Gastroesophageal sphincter (tissue), 4 donors: Measurements from ENCODE around the gene DUSP5. TPM values are rescaled to one million over a fixed set of nuclear protein-coding genes. Genes with fewer than 3 reads are reported as not detected.
"Not testable (repeated sequence)": the region's sequence is repeated elsewhere in the genome, so short reads cannot be mapped to it uniquely, and the experiment has no call there.

Experiments used
- ATAC-seq: fragments of 150-250 bp; one replicate; pipeline ENCODE4 v1.9.1; 2016; ENCODE audit warnings: mild to moderate bottlenecking, moderate library complexity
- H3K27ac ChIP-seq, 4 donors: fragments of 200-600 bp; sonication (generic) in 3 of 4; 1 replicate in 3 of 4; 2 replicates in 1 of 4; pipeline ENCODE4 v1.5.1; 2016 to 2019
- H3K27me3 ChIP-seq: fragments of 200-600 bp; sonication (generic); one replicate; pipeline ENCODE4 v1.5.1; 2019
- H3K36me3 ChIP-seq, 2 donors: fragments of 200-600 bp; sonication (generic); one replicate each; pipeline ENCODE4 v1.5.1; 2019; ENCODE audit warnings: control low read depth in 1 of 2
- H3K4me1 ChIP-seq, 3 donors: fragments of 200-600 bp; sonication (generic); 1 replicate in 2 of 3; 2 replicates in 1 of 3; pipeline ENCODE4 v1.5.1; 2016 to 2019; ENCODE audit warnings: control low read depth in 2 of 3
- H3K4me3 ChIP-seq, 2 donors: fragments of 200-600 bp; sonication (generic); one replicate each; pipeline ENCODE4 v1.5.1; 2019; ENCODE audit warnings: mild to moderate bottlenecking in 1 of 2, moderate library complexity in 1 of 2
- H3K9me3 ChIP-seq, 3 donors: fragments of 200-600 bp; sonication (generic); one replicate each; pipeline ENCODE4 v1.5.1; 2017 to 2019; ENCODE audit warnings: control low read depth in 2 of 3
- EP300 ChIP-seq: sonication (generic); formaldehyde crosslinking; IDR thresholded peaks from one replicate; pipeline ENCODE4 v1.6.1; 2017; ENCODE audit warnings: antibody characterized with exemption, mild to moderate bottlenecking
- POLR2A ChIP-seq, 2 donors: fragments of 450-650 bp; IDR thresholded peaks; one replicate each; pipeline ENCODE4 v1.6.1; 2017; ENCODE audit warnings: antibody characterized with exemption in 2 of 2, mild to moderate bottlenecking in 2 of 2, moderate library complexity in 1 of 2
- POLR2AphosphoS5 ChIP-seq: sonication (generic); formaldehyde crosslinking; IDR thresholded peaks from one replicate; pipeline ENCODE4 v1.6.1; 2017; ENCODE audit warnings: antibody characterized with exemption
- WGBS, 2 donors: methylation state at CpG; one replicate each; pipeline ENCODE4 v1.1.5; 2018; ENCODE audit warnings: low coverage in 1 of 2; 5-methylcytosine and 5-hydroxymethylcytosine counted together
- total RNA-seq, 4 donors: library from RNA; depleted of rRNA; stranded (reverse); fragments of >200 nt; gene quantifications; one replicate each; pipeline ENCODE4 v1.1.0, GENCODE V29; 2016
- TF ChIP-seq, protein P1 (sequence below), 4 experiments: fragments of 200-600 bp in 2 of 4; fragments of 450-650 bp in 2 of 4; sonication (generic) in 1 of 4; IDR thresholded peaks; one replicate each; pipeline ENCODE4 v1.5.1; 2017 to 2019; ENCODE audit warnings: antibody characterized with exemption in 4 of 4, mild to moderate bottlenecking in 2 of 4, moderate library complexity in 2 of 4

Gene DUSP5
- total RNA-seq, 4 donors from 2014 or later, result 2.5 to 9.8 (median 3.5) TPM

DNA sequence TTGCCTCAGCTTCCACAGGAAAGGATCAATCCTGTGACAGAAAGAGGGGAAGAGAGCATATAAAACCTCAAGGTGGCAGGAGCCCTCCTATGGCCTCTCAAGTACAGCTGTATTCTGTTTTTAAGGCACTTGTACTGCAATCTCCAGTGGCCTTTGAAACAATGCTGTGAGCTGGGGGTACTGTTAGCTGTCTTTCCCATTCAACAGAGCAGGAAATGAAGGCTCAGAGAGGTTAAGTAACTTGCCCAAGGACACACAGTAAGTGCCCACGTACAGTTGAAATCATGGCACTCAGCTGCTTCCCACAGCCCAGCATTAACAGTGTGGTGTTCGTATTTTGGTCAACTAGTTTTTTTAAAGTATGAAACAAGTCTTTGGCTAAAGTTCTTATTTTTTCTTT is 34.0 kb downstream of the DUSP5 start:
- no peak for TF ChIP-seq POLR2A (IDR thresholded peaks at IDR 0.05)
- TF ChIP-seq, protein P1, sequence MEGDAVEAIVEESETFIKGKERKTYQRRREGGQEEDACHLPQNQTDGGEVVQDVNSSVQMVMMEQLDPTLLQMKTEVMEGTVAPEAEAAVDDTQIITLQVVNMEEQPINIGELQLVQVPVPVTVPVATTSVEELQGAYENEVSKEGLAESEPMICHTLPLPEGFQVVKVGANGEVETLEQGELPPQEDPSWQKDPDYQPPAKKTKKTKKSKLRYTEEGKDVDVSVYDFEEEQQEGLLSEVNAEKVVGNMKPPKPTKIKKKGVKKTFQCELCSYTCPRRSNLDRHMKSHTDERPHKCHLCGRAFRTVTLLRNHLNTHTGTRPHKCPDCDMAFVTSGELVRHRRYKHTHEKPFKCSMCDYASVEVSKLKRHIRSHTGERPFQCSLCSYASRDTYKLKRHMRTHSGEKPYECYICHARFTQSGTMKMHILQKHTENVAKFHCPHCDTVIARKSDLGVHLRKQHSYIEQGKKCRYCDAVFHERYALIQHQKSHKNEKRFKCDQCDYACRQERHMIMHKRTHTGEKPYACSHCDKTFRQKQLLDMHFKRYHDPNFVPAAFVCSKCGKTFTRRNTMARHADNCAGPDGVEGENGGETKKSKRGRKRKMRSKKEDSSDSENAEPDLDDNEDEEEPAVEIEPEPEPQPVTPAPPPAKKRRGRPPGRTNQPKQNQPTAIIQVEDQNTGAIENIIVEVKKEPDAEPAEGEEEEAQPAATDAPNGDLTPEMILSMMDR (IDR thresholded peaks at IDR 0.05), result no peak
- no peak for TF ChIP-seq POLR2AphosphoS5
- TF ChIP-seq EP300, result no peak
- no peak overlapping the region for H3K4me3 ChIP-seq
- no peaks in the 10 kb centered on the region for H3K36me3 ChIP-seq
- H3K4me1 ChIP-seq, result peaks cover 0 to 9% (median 6%) of the 10 kb centered on the region in 3 donors
- peaks cover 48% of the 10 kb centered on the region for H3K27me3 ChIP-seq
- H3K9me3 ChIP-seq, result no peaks in the 10 kb centered on the region
- H3K27ac ChIP-seq, result no peak overlapping the region
- no peak for ATAC-seq
- WGBS, 2 donors, result 85 to 100% methylated on average over 1 to 2 of the region's 2 CpGs

GRCh38 chr10:110532628-110533027 is 34.9 kb downstream of the DUSP5 start:
- not testable (repeated sequence) for H3K27ac ChIP-seq, ATAC-seq, H3K4me3 ChIP-seq, H3K9me3 ChIP-seq, H3K36me3 ChIP-seq, H3K4me1 ChIP-seq
- 88 to 93% methylated on average over 3 to 4 of the region's 4 CpGs for WGBS, 2 donors
- H3K27me3 ChIP-seq, result peaks cover 49% of the 10 kb centered on the region

- Histone ChIP-seq H3K27ac (no peak overlapping the region), H3K36me3 (no peaks in the 10 kb centered on the region), H3K4me1 (peaks cover 0 to 9% (median 6%) of the 10 kb centered on the region in 3 donors), H3K27me3 (peaks cover 49% of the 10 kb centered on the region), H3K4me3 (no peak overlapping the region), H3K9me3 (no peaks in the 10 kb centered on the region)
- TF ChIP-seq POLR2AphosphoS5, result no peak
- TF ChIP-seq, protein P1 (IDR thresholded peaks at IDR 0.05), result no peak
- TF ChIP-seq EP300, result no peak
- no peak for TF ChIP-seq POLR2A (IDR thresholded peaks at IDR 0.05)
- no peak for ATAC-seq
- 15 to 31% methylated on average over 3 of the region's 3 CpGs for WGBS, 2 donors
Measured at GRCh38 chr10:110533149-110533548, 35.4 kb downstream of the DUSP5 start.

DNA sequence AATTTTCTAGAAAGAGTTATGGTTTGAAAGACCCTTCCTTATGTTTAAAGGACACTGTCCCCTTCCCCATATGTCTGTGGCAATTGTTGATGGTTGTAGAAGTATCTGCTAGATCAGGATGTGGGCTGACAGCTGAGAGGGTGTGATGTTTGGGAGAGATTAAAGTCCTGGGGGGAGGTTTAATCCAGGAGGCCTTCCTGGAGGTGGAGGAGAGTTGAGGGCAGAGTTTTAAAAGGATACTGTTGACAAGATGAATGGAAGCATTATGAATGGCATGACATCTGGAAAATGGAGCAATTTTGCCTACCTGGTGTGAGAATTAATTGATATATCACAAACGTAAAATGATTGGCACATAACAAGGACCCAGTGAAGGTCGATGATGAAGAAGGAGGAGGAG is 36.9 kb downstream of the DUSP5 start:
- Histone ChIP-seq H3K4me1 (peaks cover 0 to 9% (median 6%) of the 10 kb centered on the region in 3 donors), H3K36me3 (no peaks in the 10 kb centered on the region), H3K9me3 (no peaks in the 10 kb centered on the region), H3K27ac (no peak overlapping the region), H3K4me3 (no peak overlapping the region), H3K27me3 (peaks cover 48% of the 10 kb centered on the region)
- ATAC-seq, result no peak
- WGBS, 2 donors, result 51 to 85% methylated on average over 2 of the region's 2 CpGs
- TF ChIP-seq POLR2AphosphoS5, result no peak

- Histone ChIP-seq H3K36me3 (no peaks in the 10 kb centered on the region), H3K4me1 (no peaks in the 10 kb centered on the region), H3K27me3 (peaks cover 31% of the 10 kb centered on the region), H3K27ac (no peak overlapping the region), H3K9me3 (no peaks in the 10 kb centered on the region), H3K4me3 (no peak overlapping the region)
- no peak for TF ChIP-seq POLR2AphosphoS5
- TF ChIP-seq, protein P1 (IDR thresholded peaks at IDR 0.05), result peak in 3 of 4 experiments; percentile 30 to 56 (median 37)
- no peak for ATAC-seq
- 27 to 54% methylated on average over 3 to 7 of the region's 12 CpGs for WGBS, 2 donors
Measured at GRCh38 chr10:110535958-110536891, 38.5 kb downstream of the DUSP5 start.

DNA sequence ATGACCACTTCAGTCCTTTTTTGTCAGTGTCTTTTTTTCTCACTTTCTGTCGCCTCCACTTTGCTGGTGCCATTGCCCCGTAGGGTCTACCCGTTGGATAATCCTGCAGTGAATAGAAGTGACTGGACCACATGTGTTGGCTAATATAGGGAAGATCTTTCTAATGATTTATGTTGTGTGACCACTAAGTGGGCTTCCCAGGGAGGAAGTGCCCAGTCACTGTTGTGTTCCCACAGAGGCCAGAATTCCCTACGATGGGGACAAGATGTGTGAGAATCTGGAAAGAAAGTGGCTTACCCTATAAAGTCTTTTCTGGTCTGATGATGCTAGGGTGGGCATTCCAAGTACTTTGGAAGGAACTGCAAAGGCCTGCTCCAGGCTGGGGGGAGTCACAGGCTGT is 41.4 kb downstream of the DUSP5 start:
- H3K4me3 ChIP-seq, result no peak overlapping the region
- TF ChIP-seq POLR2A (IDR thresholded peaks at IDR 0.05), result no peak
- no peak for TF ChIP-seq EP300
- H3K27ac ChIP-seq, result no peak overlapping the region
- H3K9me3 ChIP-seq, result no peaks in the 10 kb centered on the region
- H3K4me1 ChIP-seq, result no peaks in the 10 kb centered on the region
- ATAC-seq, result no peak
- H3K36me3 ChIP-seq, result no peaks in the 10 kb centered on the region
- peaks cover 11% of the 10 kb centered on the region for H3K27me3 ChIP-seq
- 80 to 88% methylated on average over 3 to 4 of the region's 4 CpGs for WGBS, 2 donors
